Measurements from ENCODE around the gene MFSD1. TPM values are rescaled to one million over a fixed set of nuclear protein-coding genes. Genes with fewer than 3 reads are reported as not detected.

MFSD1 gene
- polyA plus RNA-seq, 1 of the 3 experiments (the other 2 are of a cell fraction), result 44.9 TPM

DNA sequence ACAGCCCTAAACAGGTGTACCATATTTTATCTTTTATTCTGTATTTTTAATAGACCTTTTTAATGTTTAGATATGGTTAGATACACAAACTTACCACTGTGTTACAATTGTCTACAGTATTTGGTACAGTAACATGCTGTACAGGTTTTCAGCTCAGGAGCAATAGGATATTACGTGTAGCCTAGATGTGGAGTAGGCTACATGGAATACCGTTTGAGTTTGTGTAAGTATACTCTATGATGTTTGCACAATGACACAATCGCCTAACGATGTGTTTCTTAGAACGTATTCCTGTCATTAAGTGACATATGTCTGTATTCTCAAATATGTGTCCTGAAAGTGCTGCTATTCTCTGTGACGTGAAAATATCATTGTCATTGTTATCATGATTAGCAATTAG lies 62.6 kb downstream of the MFSD1 start:
- no peak overlapping the region for H3K4me2 ChIP-seq
- no peaks in the 10 kb centered on the region for H3K79me2 ChIP-seq (ENCODE audit: insufficient read depth)
- H3K4me1 ChIP-seq (ENCODE audit: control insufficient read depth in 1 of 2, insufficient read depth in 2 of 2, low read depth in 1 of 2, low read length in 1 of 2), result no peaks in the 10 kb centered on the region
- H2AFZ ChIP-seq (ENCODE audit: low read depth), result no peak overlapping the region
- ChIA-PET CTCF (interaction anchor here (1.0 to 4.8 kb wide), 3 partner anchors 8 to 396 kb away, joined by 3 to 28 read pairs (median 7); no protein-coding TSS in a partner anchor), POLR2A (no interaction called here)
- H3K9ac ChIP-seq, result no peak overlapping the region
- TF ChIP-seq NFIC (IDR thresholded peaks at IDR 0.05; ENCODE audit: borderline replicate concordance), result no peak
- TF ChIP-seq RXRA (IDR thresholded peaks at IDR 0.05; ENCODE audit: borderline replicate concordance, low read depth), result no peak
- no peak for TF ChIP-seq TAF1 (IDR thresholded peaks at IDR 0.05; ENCODE audit: borderline replicate concordance, low read depth, low read length)
- H3K4me3 ChIP-seq (ENCODE audit: low read depth in 2 of 2, low read length in 1 of 2), result no peak overlapping the region
- WGBS (ENCODE audit: low lambda C conversion rate), result 72% methylated on average over 6 of the region's 6 CpGs
- H3K9me2 ChIP-seq, result no peaks in the 10 kb centered on the region
- no peaks in the 10 kb centered on the region for H4K20me1 ChIP-seq (ENCODE audit: insufficient read depth)
- no peaks in the 10 kb centered on the region for H3F3A ChIP-seq (replicated peaks; ENCODE audit: insufficient read depth)
- DNase-seq, result no peak
- H3K36me3 ChIP-seq (replicated peaks in 1 of 2; ENCODE audit: control insufficient read depth in 1 of 2, insufficient read depth in 2 of 2, low read length in 1 of 2), result no peaks in the 10 kb centered on the region
- H3K27ac ChIP-seq (ENCODE audit: low read depth in 2 of 2, low read length in 1 of 2), result no peak overlapping the region
- H3K27me3 ChIP-seq (ENCODE audit: insufficient read depth), result no peaks in the 10 kb centered on the region
- H3K9me3 ChIP-seq, result no peaks in the 10 kb centered on the region

DNA sequence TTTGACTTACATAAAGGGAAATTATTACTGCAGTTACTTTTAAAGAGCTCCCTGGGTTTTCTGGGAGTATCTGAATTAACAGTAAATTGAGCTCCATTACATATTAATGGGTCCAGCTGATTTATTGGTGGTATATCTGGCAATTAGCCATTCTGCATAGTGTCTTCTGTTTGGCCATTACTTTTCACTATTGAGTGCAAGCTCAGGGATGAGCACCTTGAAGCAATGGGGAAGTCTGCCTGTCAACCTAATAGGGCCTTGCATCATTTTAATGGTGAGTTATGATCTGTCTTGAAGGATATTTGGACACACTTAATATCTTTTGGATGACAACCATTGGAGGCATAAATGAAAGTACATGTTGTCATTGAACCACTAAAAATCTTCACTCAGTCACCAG lies 73.8 kb downstream of the MFSD1 start:
- Histone ChIP-seq H3K4me3 (ENCODE audit: low read depth in 2 of 2, low read length in 1 of 2) (no peak overlapping the region), H3K36me3 (replicated peaks in 1 of 2; ENCODE audit: control insufficient read depth in 1 of 2, insufficient read depth in 2 of 2, low read length in 1 of 2) (no peaks in the 10 kb centered on the region), H3K27ac (ENCODE audit: low read depth in 2 of 2, low read length in 1 of 2) (no peak overlapping the region), H3K4me1 (ENCODE audit: control insufficient read depth in 1 of 2, insufficient read depth in 2 of 2, low read depth in 1 of 2, low read length in 1 of 2) (no peaks in the 10 kb centered on the region), H3K4me2 (no peak overlapping the region), H3K9ac (no peak overlapping the region), H3K27me3 (ENCODE audit: insufficient read depth) (no peaks in the 10 kb centered on the region), H4K20me1 (ENCODE audit: insufficient read depth) (no peaks in the 10 kb centered on the region), H3K79me2 (ENCODE audit: insufficient read depth) (no peaks in the 10 kb centered on the region), H3K9me3 (no peaks in the 10 kb centered on the region), H3K9me2 (no peaks in the 10 kb centered on the region), H3F3A (replicated peaks; ENCODE audit: insufficient read depth) (no peaks in the 10 kb centered on the region), H2AFZ (ENCODE audit: low read depth) (no peak overlapping the region)
- POLR2A ChIA-PET, result no interaction called here
- CTCF ChIA-PET, result interaction anchor here (0.9 to 1.9 kb wide), 3 partner anchors 13 to 376 kb away, joined by 3 to 7 read pairs (median 4); no protein-coding TSS in a partner anchor
- no peak for DNase-seq
- TF ChIP-seq MEF2A (IDR thresholded peaks at IDR 0.05; ENCODE audit: borderline replicate concordance, low read depth), result no peak

Other genes with a start within 250 kb of the MFSD1 start
- 8.2 and 9.4 TPM in 2 replicates for gene MLF1, start 230.9 kb upstream of the MFSD1 start, polyA plus RNA-seq (2012; rRNA removed)
- 25.2 and 31.7 TPM in 2 replicates for gene GFM1, start 157.5 kb upstream of the MFSD1 start, polyA plus RNA-seq (2012; rRNA removed)
- not detected in 2 replicates for gene LXN, start 129.4 kb upstream of the MFSD1 start, polyA plus RNA-seq (2012; rRNA removed)
- 0.11 and 0.15 TPM in 2 replicates for gene RARRES1, start 69.6 kb upstream of the MFSD1 start, polyA plus RNA-seq (2012; rRNA removed)

All from SK-N-SH (cell line).